NCI-H1092 (cell line): ENCODE measurements around the gene GRK5.

ENCODE experiments used
- DNase-seq: peaks from one replicate; lab custom pipeline; 2025; lab: John Stamatoyannopoulos, UW

GRK5 gene

DNA sequence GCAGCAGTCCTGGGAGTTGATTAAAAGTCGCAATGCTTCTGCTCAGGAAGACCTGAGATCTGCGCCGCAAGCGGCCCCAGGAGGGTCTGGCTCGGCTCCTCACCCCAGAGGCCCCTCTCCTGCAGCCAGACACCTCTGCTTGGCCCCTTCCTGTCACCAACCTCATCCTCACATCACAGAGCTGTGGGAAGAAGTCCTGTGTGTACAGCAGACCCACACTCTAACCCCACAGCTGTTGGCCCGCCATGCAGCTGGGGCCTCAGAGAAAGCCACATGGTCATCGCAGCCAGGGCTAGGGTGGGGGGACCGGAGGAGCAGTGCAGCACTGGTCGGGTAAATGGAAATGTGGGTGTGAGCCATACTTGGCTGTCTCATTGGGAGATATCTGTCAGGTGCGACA, 237.5 kb downstream of the GRK5 start:
- no peak for DNase-seq

DNA sequence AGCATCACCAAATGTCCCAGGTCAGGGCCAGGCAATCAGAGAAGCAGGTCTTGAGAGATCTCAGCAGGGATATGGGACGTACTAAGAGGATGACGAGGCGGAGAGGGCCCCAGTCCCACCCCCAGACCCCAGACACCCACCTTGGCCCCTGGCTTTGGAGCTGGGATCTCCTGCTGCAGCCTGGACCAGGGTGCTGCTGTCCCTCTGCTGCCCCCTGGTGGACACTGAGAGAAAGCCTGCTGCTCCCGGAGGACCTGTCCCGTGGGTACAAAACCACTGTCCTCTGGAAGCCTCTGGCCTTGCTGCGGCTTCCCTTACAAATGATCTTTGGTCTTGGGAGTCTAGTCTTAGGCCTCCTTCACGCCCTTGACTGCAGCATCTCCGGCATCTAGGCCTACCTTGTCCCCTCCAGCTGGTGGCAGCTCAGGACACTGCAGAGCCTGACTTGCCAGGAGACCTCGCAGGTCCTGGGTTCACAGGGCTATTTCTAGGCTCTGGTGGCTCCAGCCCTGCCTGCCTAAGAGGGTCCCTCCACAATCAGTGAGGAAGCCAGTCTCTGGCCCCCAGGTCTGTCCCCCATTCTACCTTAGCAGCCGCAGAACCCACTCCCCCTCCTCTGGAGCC, 238.1 kb downstream of the GRK5 start:
- DNase-seq = peak; percentile 34

DNA sequence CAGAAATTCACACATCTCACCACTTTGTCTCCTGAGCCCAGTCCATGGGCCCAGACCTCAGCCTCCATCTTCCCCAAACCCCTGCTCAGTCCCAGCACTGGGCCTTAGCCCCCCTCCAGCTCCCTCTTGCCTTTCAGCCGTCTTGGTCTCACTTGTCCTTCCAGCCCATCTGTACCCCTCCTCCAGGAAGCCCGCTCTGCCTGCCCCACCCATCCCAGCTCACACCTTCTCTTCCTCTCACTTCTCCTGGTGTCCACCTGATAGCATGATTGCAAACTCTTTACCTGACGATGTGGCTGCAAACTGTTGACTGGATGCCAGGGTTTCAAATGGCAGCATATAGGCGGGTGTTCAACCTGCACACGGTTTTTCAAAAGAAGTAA, 238.6 kb downstream of the GRK5 start:
- DNase-seq = no peak

DNA sequence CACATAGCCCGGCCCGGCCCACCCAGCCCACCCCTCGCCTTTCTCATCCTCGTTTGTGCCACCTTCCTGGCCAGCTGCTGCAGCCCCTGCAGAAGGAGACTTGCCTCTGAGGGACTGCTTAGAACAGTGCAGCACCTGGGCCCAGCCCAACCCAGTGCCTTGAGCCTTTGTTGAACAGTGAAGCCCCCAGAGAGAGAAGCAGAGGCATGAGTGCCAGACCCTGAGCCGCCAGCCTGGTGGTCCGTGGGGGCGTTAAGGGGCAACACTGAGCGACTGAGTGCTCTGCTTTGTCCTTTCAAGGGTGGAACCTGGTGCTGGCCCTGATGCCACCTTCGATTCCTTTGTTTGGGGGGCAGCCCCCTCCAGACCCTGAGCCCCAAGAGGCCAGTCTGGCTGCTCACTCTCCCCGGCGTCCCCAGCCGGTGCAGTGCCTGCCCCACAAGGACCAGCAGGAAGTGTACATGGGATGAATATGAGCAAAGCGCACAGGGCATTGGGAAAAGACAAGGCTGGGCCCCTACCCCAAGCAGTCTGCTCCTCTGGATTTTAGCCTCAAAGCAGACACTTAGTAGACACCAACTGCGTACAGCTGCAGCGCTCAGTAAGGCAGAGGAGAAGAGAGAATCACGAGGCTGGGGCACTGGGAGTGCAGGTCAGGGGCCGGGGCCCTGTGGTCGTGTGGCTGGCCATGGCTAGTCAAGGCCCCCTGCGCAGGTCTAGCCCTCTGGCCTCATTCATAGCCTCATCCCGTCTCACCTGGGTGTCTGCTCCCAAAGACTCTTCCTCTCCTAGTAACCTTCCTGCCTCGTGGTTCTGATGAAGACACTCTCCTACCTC, 239.3 kb downstream of the GRK5 start:
- no peak for DNase-seq

DNA sequence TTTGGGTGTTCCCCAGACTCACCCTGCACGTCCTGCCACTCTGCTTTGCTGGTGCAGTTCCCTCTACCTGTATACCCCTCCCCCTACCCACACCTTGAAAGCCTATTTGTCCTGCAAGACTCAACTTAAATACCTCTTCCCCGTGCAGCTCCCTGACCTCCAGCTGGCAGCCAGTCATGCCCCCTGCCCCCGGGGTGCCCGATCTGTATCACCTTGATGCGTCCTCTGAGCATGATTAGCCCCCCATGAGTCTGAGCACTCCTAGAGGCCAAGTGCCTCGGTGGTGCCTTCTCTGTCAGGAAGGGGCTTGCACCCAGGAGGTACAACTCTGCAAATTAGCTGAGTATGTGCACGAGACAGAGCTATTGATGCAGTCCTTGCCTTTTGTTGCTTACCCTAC, 240.1 kb downstream of the GRK5 start:
- DNase-seq = no peak

DNA sequence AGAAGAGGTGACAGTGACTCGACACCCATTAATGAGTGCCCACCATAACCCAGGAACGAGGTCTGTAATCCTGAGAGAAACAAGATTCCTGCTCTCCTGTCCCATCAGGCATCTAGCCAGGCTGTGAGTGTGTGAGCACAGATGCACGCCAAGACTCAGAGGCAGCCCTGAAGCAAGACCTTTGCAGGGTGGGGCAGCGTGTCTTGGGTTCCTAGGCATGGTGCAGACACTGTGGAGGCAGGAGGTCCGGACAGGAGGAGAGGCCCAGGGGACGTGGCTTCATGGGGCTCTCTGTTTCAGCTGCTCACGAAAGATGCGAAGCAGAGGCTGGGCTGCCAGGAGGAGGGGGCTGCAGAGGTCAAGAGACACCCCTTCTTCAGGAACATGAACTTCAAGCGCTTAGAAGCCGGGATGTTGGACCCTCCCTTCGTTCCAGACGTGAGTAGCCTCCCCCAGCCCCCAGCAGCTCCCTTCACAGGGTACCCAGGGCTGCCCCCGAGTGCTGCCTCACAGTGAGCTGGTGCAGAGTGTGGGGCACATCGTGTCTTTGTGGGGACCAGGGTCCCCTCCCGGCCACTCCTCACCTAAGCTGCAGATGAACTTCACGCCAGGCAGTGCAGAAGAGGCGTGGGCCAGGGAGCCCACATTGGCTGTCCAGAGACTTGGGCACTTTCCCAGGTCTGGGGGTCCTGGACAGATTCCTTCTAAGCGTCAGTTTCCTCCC, 240.6 kb downstream of the GRK5 start:
- no peak for DNase-seq

DNA sequence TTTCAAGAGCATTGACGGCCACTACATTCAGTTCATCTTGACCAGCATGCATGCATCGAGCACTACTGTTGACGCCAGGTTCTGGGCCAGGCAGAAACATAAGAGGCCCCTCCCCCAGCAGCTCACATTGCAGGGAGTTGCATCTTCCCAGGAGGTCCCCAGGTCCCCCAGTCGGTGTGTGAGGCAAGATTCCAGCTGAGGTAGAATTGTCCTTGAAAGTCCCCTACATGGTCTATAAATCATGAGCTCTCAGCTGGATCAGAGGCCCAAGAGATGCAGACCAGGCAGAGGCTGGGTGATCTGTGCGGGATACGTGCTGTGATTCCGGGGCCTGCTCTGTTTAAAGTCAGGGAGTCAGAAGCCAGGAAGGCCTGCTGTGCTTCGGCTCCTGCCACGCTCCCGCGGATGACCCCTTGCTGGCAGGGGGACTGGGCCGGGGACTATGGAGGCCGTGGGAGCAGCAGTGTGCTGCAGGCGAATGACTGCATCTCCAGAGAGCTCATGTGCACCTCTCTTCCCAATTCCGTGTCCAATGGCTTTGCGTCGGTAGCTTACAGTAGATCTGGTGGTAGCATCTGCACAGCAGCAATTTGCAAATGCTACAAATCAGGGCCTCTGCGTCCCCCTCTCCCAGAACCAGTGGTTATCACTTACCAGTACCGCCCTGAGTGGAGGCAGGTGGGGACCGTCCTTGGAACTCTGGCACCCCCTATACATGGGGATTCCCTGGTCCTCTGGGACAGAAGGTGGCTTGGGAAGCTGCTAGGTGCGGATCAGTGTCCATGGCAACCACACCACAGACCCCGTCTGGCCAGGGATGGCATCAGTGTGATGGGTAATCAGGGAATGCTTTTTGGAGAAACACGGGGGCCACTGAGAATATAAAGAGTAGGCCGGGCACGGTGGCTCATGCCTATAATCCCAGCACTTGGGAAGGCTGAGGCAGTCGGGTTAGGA, 241.5 kb downstream of the GRK5 start:
- DNase-seq = no peak

DNA sequence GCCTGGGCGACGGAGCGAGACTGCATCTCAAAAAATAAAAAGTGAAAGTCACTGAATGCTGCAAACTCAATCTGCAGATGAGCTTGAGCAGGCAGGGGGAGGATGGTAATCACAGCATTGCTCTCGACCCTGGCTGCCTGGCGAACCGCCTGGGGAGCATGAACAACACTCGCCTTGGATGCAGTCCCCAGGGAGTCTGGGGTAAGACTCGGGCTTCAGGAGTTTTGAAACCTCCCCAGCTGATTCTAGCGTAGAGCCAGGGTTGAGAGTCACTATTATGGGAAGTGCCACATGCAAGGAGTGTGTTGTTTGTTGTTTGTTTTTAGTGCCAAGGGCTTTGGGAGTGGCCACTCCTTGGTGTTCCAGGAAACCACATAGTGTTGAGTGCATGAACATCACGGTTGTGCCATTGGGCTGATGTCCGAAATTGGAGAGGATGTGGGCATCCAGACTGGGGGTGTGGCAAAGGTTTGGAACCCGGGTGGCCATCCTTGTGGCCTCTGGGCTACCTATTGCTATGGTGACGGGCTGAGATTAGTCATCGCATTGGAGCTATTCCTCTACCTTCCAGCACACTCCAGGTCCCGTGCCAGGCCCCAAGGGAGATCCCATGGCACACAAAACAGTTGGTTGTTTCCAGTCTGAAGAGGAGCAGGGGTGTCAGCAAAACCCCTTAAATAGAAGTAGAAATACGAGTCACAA, 242.5 kb downstream of the GRK5 start:
- DNase-seq = no peak

DNA sequence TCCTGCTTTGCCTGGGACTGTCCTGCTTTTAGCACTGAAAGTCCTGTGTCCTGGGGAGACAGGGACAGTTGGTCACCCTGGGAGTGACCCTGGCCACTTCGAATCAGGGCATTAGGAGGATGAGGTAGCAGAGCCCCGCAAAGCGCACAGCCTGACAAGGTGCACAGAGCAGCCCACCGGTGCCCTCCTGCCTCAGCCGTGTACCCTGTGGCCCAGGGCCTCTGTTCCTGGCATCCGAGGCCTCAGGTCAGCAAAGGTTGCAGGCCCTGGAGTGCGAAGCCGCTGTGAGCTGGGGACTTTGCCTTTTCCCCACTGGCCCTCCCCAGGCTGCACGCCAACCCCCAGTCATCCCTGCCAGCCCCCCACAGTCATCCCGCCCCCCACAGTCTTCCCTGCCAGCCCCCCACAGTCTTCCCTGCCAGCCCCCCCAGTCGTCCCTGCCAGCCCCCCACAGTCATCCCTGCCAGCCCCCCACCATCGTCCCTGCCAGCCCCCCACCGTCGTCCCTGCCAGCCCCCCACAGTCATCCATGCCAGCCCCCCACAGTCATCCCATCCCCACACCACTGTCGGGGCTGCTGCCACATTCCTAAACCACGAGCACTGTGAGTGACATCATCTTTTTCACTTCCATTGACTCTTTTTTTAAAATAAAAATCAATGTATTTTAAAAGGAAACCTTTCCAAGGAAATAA, 243.4 kb downstream of the GRK5 start:
- no peak for DNase-seq

DNA sequence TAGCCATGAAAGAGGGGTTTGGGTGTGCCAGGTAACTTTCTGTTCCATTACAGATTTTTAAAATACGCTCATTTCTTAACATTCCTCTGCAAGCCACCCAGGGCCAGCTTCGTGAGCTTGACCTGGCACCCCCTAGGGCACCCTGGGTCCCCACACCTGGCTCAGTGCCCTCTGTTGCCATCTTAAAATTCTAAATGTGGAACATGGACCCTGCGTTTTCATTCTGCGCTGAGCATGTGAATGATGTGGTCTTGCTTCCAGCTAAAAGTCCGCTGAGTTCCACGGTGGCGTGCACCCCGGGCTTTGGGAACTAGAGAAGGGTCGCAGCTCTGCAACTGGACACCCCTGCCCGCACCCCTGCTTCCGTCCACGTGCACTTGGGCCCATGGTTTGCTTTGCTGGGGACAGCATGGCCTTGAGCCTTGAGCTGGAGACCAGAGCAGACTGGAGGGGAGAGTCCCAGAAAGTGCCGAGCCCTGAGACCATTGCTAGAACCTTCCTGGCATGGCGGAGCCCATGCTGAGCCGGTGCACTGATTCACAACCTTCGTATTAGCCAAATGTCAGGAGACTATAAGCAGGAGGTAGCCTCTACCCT, 244.0 kb downstream of the GRK5 start:
- no peak for DNase-seq

DNA sequence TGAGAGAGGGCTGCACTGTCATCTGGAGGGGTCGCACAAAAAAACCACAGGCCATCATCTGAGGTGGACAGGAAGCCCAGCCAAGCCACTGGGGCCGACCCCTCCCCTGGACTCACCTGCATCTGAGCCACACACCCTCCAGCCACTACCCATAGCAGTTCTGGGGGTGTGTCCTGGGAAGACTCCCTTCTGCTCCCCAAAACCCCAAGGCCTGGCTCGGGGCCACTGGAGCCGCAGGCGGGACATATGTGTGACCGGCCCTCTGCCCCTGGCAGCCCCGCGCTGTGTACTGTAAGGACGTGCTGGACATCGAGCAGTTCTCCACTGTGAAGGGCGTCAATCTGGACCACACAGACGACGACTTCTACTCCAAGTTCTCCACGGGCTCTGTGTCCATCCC, 245.0 kb downstream of the GRK5 start:
- DNase-seq = no peak

DNA sequence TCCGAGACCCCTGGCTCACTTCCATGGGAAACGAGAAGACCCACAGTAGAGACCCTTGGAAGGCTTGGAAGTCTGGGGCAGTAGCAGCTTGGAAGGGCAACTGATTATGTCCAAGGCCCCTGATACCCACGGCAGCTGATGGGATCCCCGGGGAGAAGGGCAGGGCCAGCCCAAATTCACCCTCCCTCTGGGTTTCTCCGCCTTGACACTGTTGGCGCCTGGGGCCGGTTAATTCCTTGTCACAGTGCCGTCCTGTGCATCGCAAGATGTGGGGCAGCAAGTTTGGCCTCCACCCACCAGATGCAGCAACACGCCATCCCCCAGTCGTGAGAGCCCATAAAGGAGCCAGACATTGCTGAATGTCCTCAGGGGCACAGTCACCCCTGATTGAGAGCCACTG, 245.9 kb downstream of the GRK5 start:
- DNase-seq = no peak

DNA sequence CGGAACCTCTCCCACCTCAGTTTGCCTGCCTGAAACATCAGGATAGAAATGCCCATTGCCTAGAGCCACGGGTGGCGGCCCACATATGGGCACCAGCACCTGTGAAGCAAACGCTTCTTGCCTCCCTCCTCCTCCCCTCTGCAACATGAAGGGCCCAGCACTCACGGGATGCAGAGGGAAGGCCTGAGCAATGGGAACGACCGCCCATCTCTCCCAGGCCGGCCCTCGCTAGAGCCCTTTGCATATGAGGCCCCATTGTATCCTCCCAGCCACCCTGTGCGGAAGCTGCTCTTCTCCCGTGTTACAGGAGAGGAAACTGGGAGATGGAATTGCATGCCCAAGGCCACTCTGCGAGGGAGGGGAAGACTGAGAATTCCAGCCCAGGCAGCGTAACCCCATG, 246.9 kb downstream of the GRK5 start:
- no peak for DNase-seq

DNA sequence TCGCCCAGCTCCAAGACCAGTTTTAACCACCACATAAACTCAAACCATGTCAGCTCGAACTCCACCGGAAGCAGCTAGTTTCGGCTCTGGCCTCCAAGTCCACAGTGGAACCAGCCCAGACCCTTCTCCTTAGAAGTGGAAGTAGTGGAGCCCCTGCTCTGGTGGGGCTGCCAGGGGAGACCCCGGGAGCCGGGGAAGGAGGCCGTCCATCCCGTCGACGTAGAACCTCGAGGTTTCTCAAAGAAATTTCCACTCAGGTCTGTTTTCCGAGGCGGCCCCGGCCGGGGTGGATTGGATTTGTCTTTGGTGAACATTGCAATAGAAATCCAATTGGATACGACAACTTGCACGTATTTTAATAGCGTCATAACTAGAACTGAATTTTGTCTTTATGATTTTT, 247.6 kb downstream of the GRK5 start:
- no peak for DNase-seq

DNA sequence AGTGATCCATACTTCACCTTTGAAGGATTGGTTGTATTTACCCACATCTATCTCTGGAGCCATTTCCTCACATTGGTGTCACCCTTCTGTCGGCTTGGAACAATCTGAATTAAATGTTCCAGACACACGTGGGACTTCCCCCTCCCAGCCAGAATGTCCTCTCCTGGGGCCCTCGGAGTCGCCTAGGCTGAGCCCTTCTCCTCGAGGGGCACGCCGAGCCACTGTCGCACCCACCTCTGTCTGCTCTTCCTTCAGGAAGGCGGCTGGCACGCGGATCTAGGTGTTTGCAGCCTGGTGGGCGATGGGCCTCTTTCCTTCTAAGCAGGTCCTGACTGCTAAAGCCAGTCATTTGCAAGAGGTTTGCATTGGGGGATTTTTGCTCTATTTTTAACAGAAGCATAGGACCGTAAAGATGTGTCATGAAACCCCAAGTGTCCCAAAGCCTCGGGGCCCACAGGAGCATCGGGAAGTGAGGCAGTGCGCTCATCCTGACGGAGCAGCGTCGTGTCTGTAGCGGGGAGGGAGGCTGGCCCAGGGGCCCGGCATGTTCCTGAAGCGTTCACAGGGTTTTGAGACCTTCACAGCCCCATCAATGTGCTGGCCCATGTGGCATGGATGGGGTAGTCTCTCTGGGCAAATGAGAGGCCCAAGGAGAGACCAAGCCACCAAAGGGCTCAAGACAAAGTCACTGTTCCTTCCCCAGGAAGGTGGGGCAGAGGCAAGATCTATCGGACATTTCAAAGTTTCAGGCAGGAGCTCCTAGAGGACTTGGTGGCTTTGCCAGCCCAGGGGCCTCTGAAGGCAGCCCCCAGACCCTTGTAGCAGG, 248.5 kb downstream of the GRK5 start:
- DNase-seq = no peak

DNA sequence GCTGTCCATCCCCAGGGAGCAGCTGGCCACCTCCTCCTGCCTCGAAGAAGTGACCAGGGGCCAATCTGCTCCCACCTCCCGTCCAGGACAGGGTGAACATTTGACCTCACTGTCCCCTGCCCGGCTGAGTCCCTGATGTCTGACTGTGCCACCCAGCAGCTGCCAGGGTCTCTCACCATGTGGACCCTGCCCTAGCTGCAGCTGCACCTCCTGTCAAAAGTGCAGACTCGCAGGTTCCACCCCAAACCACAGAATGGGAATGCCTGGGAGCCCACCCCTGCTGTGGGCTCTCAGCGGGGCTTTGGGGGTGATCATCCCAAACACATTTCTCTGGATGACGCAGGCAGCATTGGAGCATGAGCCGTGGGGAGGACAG, 249.1 kb downstream of the GRK5 start:
- no peak for DNase-seq

DNA sequence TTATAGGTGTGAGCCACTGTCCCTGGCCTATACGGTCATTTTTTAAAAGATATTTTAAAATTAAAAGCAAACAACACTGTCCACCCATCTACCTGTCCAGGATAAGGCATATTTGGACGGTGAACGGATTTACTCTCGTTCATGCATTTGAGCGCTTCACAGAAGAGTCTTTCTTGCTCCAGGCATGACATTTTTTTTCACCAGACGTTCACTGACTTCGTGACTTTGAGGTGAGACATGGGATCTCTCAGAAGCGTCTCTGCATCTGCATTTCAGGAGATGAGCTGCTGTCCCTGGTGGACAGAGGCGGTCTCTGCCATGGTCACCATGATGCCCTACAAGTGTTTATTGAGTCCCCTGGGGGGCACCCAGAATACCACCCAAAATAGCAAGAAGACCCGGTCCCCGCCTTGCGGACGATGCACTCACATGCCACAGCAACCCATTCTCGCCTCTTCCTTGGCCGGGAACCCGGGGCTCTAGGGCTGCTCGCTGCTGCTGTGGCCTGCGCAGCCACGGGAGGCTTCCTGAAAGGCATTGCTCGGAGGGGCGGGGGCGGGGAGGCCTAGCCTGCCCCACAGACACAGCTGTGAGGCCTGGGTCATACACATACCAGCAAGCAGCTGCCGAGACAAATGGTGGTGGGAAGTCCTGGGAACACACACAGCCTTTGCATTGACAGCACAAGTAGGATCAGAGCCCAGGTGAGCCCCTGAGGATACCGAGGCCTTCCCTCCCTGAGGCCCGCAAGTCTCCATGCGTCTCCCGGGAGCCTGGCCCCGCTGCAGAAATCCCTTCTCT, 250.8 kb downstream of the GRK5 start:
- DNase-seq = no peak

DNA sequence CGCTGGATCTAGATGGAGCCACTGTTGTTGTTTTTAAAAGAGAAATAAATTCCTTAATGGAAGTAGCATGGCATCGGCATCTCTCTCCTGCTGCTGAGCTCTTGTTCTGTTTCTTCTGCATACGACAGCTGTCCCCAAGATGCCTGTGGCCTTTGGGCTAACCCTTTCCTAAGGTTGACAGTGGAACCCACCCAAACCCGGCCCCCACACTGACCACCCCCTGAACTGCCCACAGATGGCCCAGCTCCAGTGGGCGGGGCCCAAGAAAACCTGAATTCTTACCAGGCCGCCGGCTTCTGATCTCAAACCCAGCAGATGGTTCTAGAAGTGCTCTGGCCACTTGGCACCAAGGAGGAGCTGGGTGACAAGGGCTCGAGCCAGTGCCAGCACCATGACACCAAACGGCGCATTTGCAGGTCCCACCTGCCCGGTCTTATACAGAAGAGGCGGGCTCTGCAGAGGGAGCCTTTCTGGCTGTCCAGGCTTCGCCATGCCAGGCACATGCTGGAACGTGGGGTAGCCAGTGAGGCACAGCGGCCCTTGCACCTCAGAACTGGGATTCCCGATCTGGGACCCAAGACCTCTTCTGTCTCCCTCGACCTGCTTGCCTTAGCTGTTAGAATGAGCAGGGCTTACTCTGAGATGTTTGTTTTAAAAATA, 252.4 kb downstream of the GRK5 start:
- no peak for DNase-seq
